SK-N-SH treated with all-trans-retinoic acid at 6 μM for 48 hours (cell line): Measurements from ENCODE around the gene PAQR9.

ENCODE experiments used
- ATAC-seq: fragments of 200-7000 bp; cut with Tn5 transposase; 3 replicates; pipeline ENCODE4 v1.9.1; 2020; ENCODE audit warnings: mild to moderate bottlenecking, moderate library complexity
- BACH2 ChIP-seq: fragments of 250-450 bp; sonication (Bioruptor Pico); IDR thresholded peaks from 2 replicates; pipeline ENCODE4 v1.9.0; 2021; ENCODE audit warnings: mild to moderate bottlenecking, borderline replicate concordance
- ESRRG ChIP-seq: fragments of 250-450 bp; sonication (Bioruptor Pico); IDR thresholded peaks from 2 replicates; pipeline ENCODE4 v1.6.1; 2021; ENCODE audit warnings: mild to moderate bottlenecking
- GLIS3 ChIP-seq: fragments of 250-450 bp; sonication (Bioruptor Pico); IDR thresholded peaks from 2 replicates; pipeline ENCODE4 v1.5.0; 2020; ENCODE audit warnings: mild to moderate bottlenecking, moderate library complexity
- ISL1 ChIP-seq: fragments of 250-450 bp; sonication (Bioruptor Pico); IDR thresholded peaks from 2 replicates; pipeline ENCODE4 v2.1.2; 2022; ENCODE audit warnings: mild to moderate bottlenecking, moderate library complexity
- OSR1 ChIP-seq: fragments of 250-450 bp; sonication (Bioruptor Pico); IDR thresholded peaks from 2 replicates; pipeline ENCODE4 v1.8.0; 2022; ENCODE audit warnings: moderate library complexity, mild to moderate bottlenecking, inconsistent platforms
- PPARA ChIP-seq: fragments of 250-450 bp; sonication (Bioruptor Pico); IDR thresholded peaks from 2 replicates; pipeline ENCODE4 v1.5.0; 2020; ENCODE audit warnings: mild to moderate bottlenecking, borderline replicate concordance
- SNAI2 ChIP-seq: fragments of 250-450 bp; sonication (Bioruptor Pico); IDR thresholded peaks from 2 replicates; pipeline ENCODE4 v1.5.0; 2020; ENCODE audit warnings: mild to moderate bottlenecking, moderate library complexity
- TCF4 ChIP-seq: fragments of 250-450 bp; sonication (Bioruptor Pico); IDR thresholded peaks from 2 replicates; pipeline ENCODE4 v1.8.0; 2021; ENCODE audit warnings: mild to moderate bottlenecking, moderate library complexity, borderline replicate concordance
- ZC3H10 ChIP-seq: fragments of 250-450 bp; sonication (Bioruptor Pico); IDR thresholded peaks from 2 replicates; pipeline ENCODE4 v1.5.1; 2021; ENCODE audit warnings: mild to moderate bottlenecking, moderate library complexity
- ZFP3 ChIP-seq: fragments of 250-450 bp; sonication (Bioruptor Pico); IDR thresholded peaks from 2 replicates; pipeline ENCODE4 v1.5.0; 2020; ENCODE audit warnings: mild to moderate bottlenecking, moderate library complexity
- ZFP30 ChIP-seq: fragments of 450-650 bp; formaldehyde crosslinking; IDR thresholded peaks from 2 replicates; pipeline ENCODE4 v1.5.0; 2022; ENCODE audit warnings: mild to moderate bottlenecking, moderate library complexity
- ZNF565 ChIP-seq: fragments of 450-650 bp; formaldehyde crosslinking; conservative IDR thresholded peaks from 2 replicates; pipeline ENCODE4 v1.5.0; 2020; ENCODE audit warnings: low read depth, mild to moderate bottlenecking, moderate library complexity
- ZNF8 ChIP-seq: fragments of 450-650 bp; formaldehyde crosslinking; IDR thresholded peaks from 2 replicates; pipeline ENCODE4 v1.5.0; 2020; ENCODE audit warnings: mild to moderate bottlenecking, moderate library complexity
- TF ChIP-seq, protein P1 (sequence below): fragments of 250-450 bp; sonication (Bioruptor Pico); IDR thresholded peaks from 2 replicates; pipeline ENCODE4 v1.5.1; 2021; ENCODE audit warnings: mild to moderate bottlenecking, moderate library complexity
- TF ChIP-seq, protein P2 (sequence below): fragments of 250-450 bp; sonication (Bioruptor Pico); IDR thresholded peaks from 2 replicates; pipeline ENCODE4 v1.5.0; 2020; ENCODE audit warnings: mild to moderate bottlenecking, moderate library complexity
- TF ChIP-seq, protein P3 (sequence below): fragments of 250-450 bp; sonication (Bioruptor Pico); IDR thresholded peaks from 2 replicates; pipeline ENCODE4 v1.8.0; 2021; ENCODE audit warnings: low read depth, mild to moderate bottlenecking, moderate library complexity, borderline replicate concordance
- TF ChIP-seq, protein P4 (sequence below): fragments of 250-450 bp; sonication (Bioruptor Pico); IDR thresholded peaks from 2 replicates; pipeline ENCODE4 v1.8.0; 2020; ENCODE audit warnings: mild to moderate bottlenecking, moderate library complexity, borderline replicate concordance
- TF ChIP-seq, protein P5 (sequence below): fragments of 250-450 bp; sonication (Bioruptor Pico); IDR thresholded peaks from 2 replicates; pipeline ENCODE4 v1.5.1; 2020; ENCODE audit warnings: low read depth, mild to moderate bottlenecking, moderate library complexity

PAQR9 gene

DNA sequence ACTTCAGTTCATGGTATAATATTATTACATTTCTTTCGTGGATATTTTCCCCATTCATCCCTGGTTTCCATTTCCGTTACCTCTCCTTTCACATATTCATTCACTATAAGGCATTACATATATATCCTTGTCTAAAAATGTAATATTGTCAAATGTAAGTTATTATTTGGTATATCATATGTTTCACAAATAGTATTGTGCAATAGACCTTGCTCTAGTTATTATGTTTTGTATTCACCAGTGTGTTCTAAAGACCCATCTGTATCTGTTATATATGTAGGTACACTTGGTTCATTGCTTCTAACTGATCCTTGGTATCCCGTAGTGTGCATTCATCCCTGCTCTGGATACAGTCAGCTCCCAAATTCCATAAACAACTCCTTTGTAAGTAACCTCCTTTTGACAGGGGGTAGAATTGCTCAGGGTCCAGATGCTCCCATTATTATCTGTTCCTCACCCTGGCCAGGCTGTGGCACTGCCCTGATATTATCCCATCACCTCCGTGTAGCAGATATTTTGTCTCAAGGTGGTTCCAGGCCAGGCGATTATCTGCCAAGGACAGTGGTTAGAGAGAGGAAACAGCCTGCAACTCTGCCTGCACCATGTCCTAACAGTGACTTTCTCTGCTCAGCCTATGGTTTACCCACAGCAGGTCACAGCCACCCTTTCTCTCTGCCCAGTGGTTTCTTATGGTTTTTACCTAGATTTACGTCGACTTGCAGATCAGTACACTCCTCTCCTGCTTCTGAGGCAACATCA, 29.2 kb downstream of the PAQR9 start:
- no peak for TF ChIP-seq ZFP3 (CRISPR knock-in tag)
- no peak for TF ChIP-seq ISL1 (CRISPR knock-in tag)
- TF ChIP-seq, protein P1, sequence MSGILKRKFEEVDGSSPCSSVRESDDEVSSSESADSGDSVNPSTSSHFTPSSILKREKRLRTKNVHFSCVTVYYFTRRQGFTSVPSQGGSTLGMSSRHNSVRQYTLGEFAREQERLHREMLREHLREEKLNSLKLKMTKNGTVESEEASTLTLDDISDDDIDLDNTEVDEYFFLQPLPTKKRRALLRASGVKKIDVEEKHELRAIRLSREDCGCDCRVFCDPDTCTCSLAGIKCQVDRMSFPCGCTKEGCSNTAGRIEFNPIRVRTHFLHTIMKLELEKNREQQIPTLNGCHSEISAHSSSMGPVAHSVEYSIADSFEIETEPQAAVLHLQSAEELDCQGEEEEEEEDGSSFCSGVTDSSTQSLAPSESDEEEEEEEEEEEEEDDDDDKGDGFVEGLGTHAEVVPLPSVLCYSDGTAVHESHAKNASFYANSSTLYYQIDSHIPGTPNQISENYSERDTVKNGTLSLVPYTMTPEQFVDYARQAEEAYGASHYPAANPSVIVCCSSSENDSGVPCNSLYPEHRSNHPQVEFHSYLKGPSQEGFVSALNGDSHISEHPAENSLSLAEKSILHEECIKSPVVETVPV (CRISPR knock-in tag), result no peak
- TF ChIP-seq, protein P2, sequence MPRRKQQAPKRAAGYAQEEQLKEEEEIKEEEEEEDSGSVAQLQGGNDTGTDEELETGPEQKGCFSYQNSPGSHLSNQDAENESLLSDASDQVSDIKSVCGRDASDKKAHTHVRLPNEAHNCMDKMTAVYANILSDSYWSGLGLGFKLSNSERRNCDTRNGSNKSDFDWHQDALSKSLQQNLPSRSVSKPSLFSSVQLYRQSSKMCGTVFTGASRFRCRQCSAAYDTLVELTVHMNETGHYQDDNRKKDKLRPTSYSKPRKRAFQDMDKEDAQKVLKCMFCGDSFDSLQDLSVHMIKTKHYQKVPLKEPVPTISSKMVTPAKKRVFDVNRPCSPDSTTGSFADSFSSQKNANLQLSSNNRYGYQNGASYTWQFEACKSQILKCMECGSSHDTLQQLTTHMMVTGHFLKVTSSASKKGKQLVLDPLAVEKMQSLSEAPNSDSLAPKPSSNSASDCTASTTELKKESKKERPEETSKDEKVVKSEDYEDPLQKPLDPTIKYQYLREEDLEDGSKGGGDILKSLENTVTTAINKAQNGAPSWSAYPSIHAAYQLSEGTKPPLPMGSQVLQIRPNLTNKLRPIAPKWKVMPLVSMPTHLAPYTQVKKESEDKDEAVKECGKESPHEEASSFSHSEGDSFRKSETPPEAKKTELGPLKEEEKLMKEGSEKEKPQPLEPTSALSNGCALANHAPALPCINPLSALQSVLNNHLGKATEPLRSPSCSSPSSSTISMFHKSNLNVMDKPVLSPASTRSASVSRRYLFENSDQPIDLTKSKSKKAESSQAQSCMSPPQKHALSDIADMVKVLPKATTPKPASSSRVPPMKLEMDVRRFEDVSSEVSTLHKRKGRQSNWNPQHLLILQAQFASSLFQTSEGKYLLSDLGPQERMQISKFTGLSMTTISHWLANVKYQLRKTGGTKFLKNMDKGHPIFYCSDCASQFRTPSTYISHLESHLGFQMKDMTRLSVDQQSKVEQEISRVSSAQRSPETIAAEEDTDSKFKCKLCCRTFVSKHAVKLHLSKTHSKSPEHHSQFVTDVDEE (CRISPR knock-in tag), result no peak
- no peak for TF ChIP-seq ZC3H10 (CRISPR knock-in tag)
- TF ChIP-seq ZNF565 (CRISPR knock-in tag), result no peak
- TF ChIP-seq TCF4 (CRISPR knock-in tag), result no peak
- no peak for TF ChIP-seq BACH2 (CRISPR knock-in tag)
- TF ChIP-seq OSR1, result no peak
- no peak for TF ChIP-seq ESRRG
- TF ChIP-seq, protein P3, sequence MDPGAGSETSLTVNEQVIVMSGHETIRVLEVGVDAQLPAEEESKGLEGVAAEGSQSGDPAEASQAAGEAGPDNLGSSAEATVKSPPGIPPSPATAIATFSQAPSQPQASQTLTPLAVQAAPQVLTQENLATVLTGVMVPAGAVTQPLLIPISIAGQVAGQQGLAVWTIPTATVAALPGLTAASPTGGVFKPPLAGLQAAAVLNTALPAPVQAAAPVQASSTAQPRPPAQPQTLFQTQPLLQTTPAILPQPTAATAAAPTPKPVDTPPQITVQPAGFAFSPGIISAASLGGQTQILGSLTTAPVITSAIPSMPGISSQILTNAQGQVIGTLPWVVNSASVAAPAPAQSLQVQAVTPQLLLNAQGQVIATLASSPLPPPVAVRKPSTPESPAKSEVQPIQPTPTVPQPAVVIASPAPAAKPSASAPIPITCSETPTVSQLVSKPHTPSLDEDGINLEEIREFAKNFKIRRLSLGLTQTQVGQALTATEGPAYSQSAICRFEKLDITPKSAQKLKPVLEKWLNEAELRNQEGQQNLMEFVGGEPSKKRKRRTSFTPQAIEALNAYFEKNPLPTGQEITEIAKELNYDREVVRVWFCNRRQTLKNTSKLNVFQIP (CRISPR knock-in tag), result no peak
- TF ChIP-seq, protein P4, sequence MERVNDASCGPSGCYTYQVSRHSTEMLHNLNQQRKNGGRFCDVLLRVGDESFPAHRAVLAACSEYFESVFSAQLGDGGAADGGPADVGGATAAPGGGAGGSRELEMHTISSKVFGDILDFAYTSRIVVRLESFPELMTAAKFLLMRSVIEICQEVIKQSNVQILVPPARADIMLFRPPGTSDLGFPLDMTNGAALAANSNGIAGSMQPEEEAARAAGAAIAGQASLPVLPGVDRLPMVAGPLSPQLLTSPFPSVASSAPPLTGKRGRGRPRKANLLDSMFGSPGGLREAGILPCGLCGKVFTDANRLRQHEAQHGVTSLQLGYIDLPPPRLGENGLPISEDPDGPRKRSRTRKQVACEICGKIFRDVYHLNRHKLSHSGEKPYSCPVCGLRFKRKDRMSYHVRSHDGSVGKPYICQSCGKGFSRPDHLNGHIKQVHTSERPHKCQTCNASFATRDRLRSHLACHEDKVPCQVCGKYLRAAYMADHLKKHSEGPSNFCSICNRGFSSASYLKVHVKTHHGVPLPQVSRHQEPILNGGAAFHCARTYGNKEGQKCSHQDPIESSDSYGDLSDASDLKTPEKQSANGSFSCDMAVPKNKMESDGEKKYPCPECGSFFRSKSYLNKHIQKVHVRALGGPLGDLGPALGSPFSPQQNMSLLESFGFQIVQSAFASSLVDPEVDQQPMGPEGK (CRISPR knock-in tag), result no peak
- TF ChIP-seq GLIS3, result no peak
- no peak for TF ChIP-seq ZNF8 (CRISPR knock-in tag)
- no peak for TF ChIP-seq SNAI2 (CRISPR knock-in tag)
- no peak for TF ChIP-seq PPARA (CRISPR knock-in tag)
- TF ChIP-seq, protein P5, sequence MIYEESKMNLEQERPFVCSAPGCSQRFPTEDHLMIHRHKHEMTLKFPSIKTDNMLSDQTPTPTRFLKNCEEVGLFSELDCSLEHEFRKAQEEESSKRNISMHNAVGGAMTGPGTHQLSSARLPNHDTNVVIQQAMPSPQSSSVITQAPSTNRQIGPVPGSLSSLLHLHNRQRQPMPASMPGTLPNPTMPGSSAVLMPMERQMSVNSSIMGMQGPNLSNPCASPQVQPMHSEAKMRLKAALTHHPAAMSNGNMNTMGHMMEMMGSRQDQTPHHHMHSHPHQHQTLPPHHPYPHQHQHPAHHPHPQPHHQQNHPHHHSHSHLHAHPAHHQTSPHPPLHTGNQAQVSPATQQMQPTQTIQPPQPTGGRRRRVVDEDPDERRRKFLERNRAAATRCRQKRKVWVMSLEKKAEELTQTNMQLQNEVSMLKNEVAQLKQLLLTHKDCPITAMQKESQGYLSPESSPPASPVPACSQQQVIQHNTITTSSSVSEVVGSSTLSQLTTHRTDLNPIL, result no peak
- no peak for ATAC-seq

DNA sequence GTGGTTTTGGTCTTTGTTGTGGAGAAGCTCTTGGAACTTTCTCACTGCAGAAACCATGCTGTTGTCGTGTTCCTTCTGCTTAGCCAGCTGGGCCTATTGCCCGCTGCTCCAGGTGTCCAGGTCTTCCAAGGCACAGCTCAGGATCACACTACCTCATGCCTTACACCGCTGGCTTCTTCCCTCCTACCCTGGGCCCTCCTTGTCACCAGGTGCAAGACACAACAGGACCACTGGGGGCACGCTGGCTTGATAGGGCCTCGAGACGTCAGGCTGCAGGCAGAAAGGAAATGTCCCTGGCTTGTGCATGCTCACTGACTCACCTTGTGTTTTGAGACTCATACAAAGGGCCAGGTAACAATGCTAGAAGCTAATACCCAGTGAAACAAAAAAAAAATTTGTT, 32.3 kb downstream of the PAQR9 start:
- TF ChIP-seq SNAI2 (CRISPR knock-in tag) (no peak), ZNF565 (CRISPR knock-in tag) (no peak), ZFP30 (no peak), GLIS3 (no peak), ESRRG (no peak)
- TF ChIP-seq, protein P4 (CRISPR knock-in tag), result no peak
- TF ChIP-seq, protein P2 (CRISPR knock-in tag), result no peak
- ATAC-seq, result peak; percentile 68
